Left renal pelvis (tissue), 4 donors: ENCODE data around the gene OR10H1. TPM values are rescaled to one million over a fixed set of nuclear protein-coding genes. Genes with fewer than 3 reads are reported as not detected.
"Not testable (repeated sequence)": the region's sequence is repeated elsewhere in the genome, so short reads cannot be mapped to it uniquely, and the experiment has no call there.

Experiments used
- DNase-seq, 4 donors: peaks; one replicate each; pipeline ENCODE4 v3.0.0-alpha.2; 2013; ENCODE audit warnings: low read depth in 4 of 4, low spot score in 3 of 4
- polyA plus RNA-seq, 4 donors: library from polyadenylated mRNA; unstranded; fragments of 120-200 nt; gene quantifications; one replicate each; pipeline ENCODE4 v1.2.1, GENCODE V29; 2013; ENCODE audit not compliant: insufficient read length in 4 of 4

OR10H1 gene
- polyA plus RNA-seq, 4 donors, result 0.04 TPM; not detected in 3

DNA sequence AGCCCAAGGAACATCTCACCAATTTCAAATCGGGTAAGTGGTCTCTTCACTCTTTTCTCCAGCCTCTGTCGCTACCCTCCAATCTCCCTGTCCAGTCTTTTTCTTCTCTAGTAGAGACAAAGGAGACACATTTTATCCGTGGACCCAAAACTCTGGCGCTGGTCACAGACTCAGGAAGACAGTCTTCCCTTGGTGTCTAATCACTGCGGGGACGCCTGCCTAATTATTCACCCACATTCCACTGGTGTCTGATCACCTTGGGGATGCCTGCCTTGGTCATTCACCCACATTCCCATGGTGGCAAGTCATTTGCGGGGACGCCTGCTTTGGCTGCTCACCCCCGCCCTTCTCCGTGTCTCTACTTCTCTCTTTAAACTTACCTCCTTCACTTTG, 13.8 kb upstream of the OR10H1 start:
- no peak for DNase-seq

DNA sequence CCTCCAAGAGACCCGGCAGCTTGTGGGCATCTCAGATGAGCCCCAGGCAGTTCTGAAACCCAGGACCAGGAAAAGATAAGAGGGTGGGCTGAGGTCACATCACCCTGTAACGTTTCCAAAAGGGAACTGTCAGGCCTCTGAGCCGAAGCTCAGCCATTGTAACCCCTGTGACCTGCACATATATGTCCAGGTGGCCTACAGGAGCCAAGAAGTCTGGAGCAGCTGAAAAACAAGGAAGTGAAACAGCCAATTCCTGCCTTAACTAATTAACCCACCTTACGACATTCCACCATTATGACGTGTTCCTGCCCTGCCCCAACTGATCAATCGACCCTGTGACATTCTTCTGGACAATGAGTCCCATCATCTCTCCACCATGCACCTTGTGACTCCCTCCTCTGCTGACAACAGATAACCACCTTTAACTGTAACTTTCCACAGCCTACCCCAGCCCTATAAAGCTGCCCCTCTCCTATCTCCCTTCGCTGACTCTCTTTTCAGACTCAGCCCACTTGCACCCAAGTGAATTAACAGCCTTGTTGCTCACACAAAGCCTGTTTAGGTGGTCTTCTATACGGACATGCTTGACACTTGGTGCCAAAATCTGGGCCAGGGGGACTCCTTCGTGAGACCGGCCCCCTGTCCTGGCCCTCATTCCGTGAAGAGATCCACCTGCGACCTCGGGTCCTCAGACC, 13.3 kb upstream of the OR10H1 start:
- DNase-seq, result not testable (repeated sequence)

DNA sequence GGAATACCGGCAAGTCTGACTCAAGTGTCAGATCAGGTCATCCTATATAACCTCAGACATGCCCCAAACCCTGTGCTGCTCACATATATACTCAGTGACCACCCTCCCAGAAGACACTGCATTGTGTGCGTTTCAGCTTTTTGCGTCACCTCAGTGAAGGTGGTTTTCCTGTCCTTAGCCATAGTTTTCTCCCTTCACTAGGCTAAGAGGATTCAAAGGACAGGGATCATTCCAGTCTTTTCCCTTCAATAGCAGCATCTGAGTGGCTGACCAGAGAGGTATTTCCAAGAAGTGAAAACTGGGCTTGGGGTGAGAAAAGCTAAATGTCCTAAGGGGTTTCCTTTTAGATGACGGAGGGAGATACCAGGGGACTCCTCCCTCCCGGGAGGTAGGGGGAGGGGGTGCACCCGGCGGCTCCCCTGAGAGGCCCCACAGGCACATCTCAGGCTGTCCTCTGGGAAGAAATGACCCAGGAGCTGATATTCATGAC, 12.7 kb upstream of the OR10H1 start:
- DNase-seq, result no peak

- no peak for DNase-seq
Measured at GRCh38 chr19:15825753-15826152, 10.3 kb upstream of the OR10H1 start.

- DNase-seq, result no peak
Measured at GRCh38 chr19:15820646-15821045, 5.2 kb upstream of the OR10H1 start.

DNA sequence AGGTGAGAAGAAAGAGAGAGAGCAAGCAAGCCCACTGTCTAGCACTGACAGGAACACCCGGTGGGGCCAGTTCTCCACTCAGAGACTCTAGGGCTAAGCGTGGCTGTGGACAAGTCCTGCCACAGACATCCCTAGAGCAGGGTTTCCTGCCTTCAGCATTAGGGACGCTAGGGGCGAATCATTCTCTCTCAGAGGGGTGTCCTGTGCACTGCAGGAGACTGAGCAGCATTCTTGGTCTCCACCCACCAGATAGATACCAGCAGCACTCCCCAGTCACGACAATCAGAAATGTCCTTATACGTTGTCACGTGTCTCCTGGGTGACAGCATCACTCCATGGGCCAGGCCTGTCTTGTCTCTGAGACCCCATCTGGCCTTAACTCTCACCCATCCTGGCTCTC, 1.5 kb downstream of the OR10H1 start:
- no peak for DNase-seq

GRCh38 chr19:15812060-15812722, 3.3 kb downstream of the OR10H1 start:
- no peak for DNase-seq

- no peak for DNase-seq
Measured at GRCh38 chr19:15811476-15811875, 4.0 kb downstream of the OR10H1 start.

GRCh38 chr19:15810335-15810734, 5.1 kb downstream of the OR10H1 start:
- no peak for DNase-seq

- DNase-seq, result not testable (repeated sequence)
Measured at GRCh38 chr19:15794279-15794678, 21.2 kb downstream of the OR10H1 start.

DNA sequence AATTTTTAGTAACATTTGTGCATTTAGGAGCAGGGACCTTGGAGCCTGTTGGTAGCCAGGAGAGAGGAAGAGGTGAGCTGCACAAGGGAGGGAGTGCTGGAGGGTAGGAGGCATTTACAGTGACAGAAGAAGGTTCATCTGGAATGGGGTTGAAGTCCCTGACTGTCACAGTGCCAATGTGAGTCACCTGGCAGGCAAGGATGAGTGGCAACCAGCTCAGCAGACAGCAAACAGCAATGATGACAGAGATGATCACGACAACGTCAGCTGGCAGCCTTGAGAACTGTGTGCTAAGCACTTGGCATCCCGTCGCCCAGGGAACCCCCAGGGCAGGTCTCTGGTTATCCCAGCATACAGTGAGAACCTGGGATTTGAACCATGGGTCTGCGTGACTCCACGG, 25.4 kb downstream of the OR10H1 start:
- no peak for DNase-seq

GRCh38 chr19:15788594-15789270, 26.7 kb downstream of the OR10H1 start:
- DNase-seq, result no peak

DNA sequence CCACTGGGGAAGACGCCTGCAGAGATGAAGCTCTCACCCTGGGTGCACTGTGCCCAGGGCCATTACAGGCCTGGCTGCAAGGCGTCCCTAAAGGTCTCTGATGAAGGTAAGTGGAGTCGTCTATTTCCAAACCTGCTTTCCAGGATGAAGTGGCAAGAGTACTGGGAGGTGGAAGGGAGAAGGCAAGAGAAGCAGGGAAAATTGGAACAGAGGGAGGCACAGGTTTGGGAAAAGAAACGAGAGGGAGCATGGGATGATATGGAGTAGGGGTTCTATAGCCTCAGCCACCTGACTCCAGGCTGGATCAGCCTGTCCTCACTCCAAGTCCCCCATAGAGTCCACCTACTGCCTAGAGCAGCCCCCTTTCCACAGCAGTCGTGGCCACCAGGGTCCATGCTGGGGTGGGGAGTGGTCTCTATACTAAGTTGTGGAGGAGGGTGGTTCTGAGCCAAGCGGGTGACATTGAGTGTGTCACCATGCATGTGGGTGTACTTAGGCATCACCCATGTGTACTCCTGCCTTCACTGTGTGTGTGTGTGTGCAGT, 27.8 kb downstream of the OR10H1 start, which contains the start of gene OR10H5:
Gene OR10H5, plus strand, starts transcription at position 51 of the 545 bp plus-strand sequence. CDS start 6,388 bp downstream, outside the sequence.
- DNase-seq, result no peak

GRCh38 chr19:15782896-15783295, 32.6 kb downstream of the OR10H1 start:
- not testable (repeated sequence) for DNase-seq

GRCh38 chr19:15782211-15782610, 33.3 kb downstream of the OR10H1 start:
- no peak for DNase-seq

DNA sequence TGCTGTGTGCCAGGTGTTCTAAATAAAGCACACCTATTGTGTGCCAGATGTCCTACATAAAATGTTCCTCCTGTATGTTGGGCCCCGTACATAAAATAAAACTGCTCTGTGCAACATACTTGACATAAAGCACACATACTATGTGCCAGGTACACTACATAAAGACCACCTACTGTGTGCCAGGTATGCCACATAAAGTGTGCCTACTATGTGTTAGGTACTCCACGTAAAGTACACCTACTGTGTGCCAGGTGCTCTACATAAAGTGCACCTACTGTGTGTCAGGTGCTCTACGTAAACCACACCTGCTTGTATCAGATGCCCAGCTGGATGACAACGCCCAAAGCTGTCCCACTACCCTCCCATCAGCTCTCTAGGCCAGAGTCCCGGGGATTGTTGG, 33.8 kb downstream of the OR10H1 start:
- DNase-seq, result no peak

DNA sequence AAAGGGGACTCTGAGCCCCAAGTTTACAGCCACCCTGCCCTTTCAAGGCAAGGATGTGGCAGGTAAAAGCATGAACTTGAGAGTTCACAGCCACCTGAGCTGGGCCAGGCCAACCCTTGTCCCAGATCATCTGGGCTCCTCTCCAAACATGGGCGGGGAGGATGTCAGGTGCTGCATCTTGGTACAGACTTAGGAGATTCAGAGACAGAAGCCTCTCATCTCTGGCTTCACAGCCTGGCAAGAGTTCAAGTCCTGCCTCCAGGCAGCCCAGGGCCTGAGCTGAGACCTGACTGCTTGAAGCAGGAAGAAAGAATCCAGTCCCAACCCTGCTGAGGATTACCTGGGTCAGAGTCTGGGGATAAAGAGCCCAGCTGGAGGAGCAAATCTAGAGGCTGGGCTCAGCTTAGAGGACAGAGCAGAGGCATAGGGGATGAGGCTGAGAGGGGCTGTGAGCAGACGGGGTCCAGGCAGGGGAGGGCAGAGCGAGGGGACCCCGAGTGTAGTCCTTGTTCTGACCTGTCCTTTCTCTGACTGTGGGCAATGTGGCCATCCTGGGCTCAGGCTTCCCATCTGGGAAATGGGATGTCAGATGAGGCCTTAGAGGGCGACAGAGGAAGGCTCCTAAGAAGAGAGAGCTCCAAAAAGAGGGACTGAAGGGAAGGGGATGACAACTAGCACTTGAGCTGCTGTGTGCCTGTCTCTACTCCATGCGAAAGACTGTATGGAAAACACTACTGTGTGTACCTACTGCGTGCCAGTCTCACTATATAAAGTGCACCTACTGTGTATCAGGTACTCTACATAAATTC, 34.6 kb downstream of the OR10H1 start:
- DNase-seq, result no peak

- no peak for DNase-seq
Measured at GRCh38 chr19:15779756-15780476, 35.5 kb downstream of the OR10H1 start.
